ENCODE data around the gene APOL5. TPM values are rescaled to one million over a fixed set of nuclear protein-coding genes. Genes with fewer than 3 reads are reported as not detected.

Gene APOL5
- total and polyA plus RNA-seq, 2 donors (not counting 1 experiment from before 2014, with no cell fraction given) = 0.06 TPM; not detected in 1

GRCh38 chr22:35687461-35687860 is 30.2 kb upstream of the APOL5 start:
- Histone ChIP-seq H3K27ac (ENCODE audit: insufficient read depth, low read length) (no peak overlapping the region), H3K4me3 (replicated peaks in 1 of 4; ENCODE audit: control extremely low read depth in 1 of 4, insufficient read depth in 1 of 4, low read depth in 3 of 4, low read length in 4 of 4) (no peak overlapping the region), H3K9ac (ENCODE audit: insufficient read depth, low read length) (no peak overlapping the region), H3K27me3 (ENCODE audit: control insufficient read depth, insufficient read depth, low read length) (no peaks in the 10 kb centered on the region), H3K4me1 (ENCODE audit: control insufficient read depth, extremely low read depth, insufficient read depth, low read length) (no peaks in the 10 kb centered on the region), H3K79me2 (ENCODE audit: control insufficient read depth, insufficient read depth, low read length) (no peaks in the 10 kb centered on the region), H4K20me1 (ENCODE audit: control insufficient read depth, extremely low read depth, insufficient read depth, low read length) (no peaks in the 10 kb centered on the region), H3K4me2 (ENCODE audit: extremely low read depth, insufficient read depth, low read length) (no peak overlapping the region), H3K36me3 (ENCODE audit: control insufficient read depth, insufficient read depth, low read length) (no peaks in the 10 kb centered on the region), H2AFZ (ENCODE audit: low read length) (no peak overlapping the region), H3K9me3 (ENCODE audit: control insufficient read depth, insufficient read depth, low read depth, low read length) (no peaks in the 10 kb centered on the region)
- DNase-seq (ENCODE audit: low read depth in 2 of 2) = no peak
- TF ChIP-seq EZH2 (IDR thresholded peaks at IDR 0.05; ENCODE audit: low read length, missing control alignments) = no peak
- no peak for TF ChIP-seq CTCF (conservative IDR thresholded peaks at IDR 0.05 in 1 of 2, IDR thresholded peaks at IDR 0.05 in 1 of 2; ENCODE audit: low read depth in 1 of 2, low read length in 2 of 2)

- H3K9ac ChIP-seq (ENCODE audit: insufficient read depth, low read length) = no peak overlapping the region
- H3K36me3 ChIP-seq (ENCODE audit: control insufficient read depth, insufficient read depth, low read length) = no peaks in the 10 kb centered on the region
- no peaks in the 10 kb centered on the region for H3K9me3 ChIP-seq (ENCODE audit: control insufficient read depth, insufficient read depth, low read depth, low read length)
- no peak overlapping the region for H2AFZ ChIP-seq (ENCODE audit: low read length)
- H3K4me2 ChIP-seq (ENCODE audit: extremely low read depth, insufficient read depth, low read length) = no peak overlapping the region
- no peak overlapping the region for H3K27ac ChIP-seq (ENCODE audit: insufficient read depth, low read length)
- no peaks in the 10 kb centered on the region for H4K20me1 ChIP-seq (ENCODE audit: control insufficient read depth, extremely low read depth, insufficient read depth, low read length)
- H3K4me3 ChIP-seq (replicated peaks in 1 of 4; ENCODE audit: control extremely low read depth in 1 of 4, insufficient read depth in 1 of 4, low read depth in 3 of 4, low read length in 4 of 4) = no peak overlapping the region
- H3K79me2 ChIP-seq (ENCODE audit: control insufficient read depth, insufficient read depth, low read length) = no peaks in the 10 kb centered on the region
- H3K4me1 ChIP-seq (ENCODE audit: control insufficient read depth, extremely low read depth, insufficient read depth, low read length) = no peaks in the 10 kb centered on the region
- no peak for TF ChIP-seq CTCF (conservative IDR thresholded peaks at IDR 0.05 in 1 of 2, IDR thresholded peaks at IDR 0.05 in 1 of 2; ENCODE audit: low read depth in 1 of 2, low read length in 2 of 2)
- TF ChIP-seq EZH2 (IDR thresholded peaks at IDR 0.05; ENCODE audit: low read length, missing control alignments) = no peak
- H3K27me3 ChIP-seq (ENCODE audit: control insufficient read depth, insufficient read depth, low read length) = no peaks in the 10 kb centered on the region
- DNase-seq (ENCODE audit: low read depth in 2 of 2) = peak in 1 of 2 donors; percentile 6
These were observed 28.6 kb upstream of the APOL5 start for GRCh38 chr22:35688913-35689675.

GRCh38 chr22:35690001-35690400 is 27.7 kb upstream of the APOL5 start:
- no peaks in the 10 kb centered on the region for H3K9me3 ChIP-seq (ENCODE audit: control insufficient read depth, insufficient read depth, low read depth, low read length)
- no peak for TF ChIP-seq EZH2 (IDR thresholded peaks at IDR 0.05; ENCODE audit: low read length, missing control alignments)

More at GRCh38 chr22:35690001-35690400, 27.7 kb upstream of the APOL5 start:
- no peak for DNase-seq (ENCODE audit: low read depth in 2 of 2)
- Histone ChIP-seq H3K79me2 (ENCODE audit: control insufficient read depth, insufficient read depth, low read length) (no peaks in the 10 kb centered on the region), H3K4me2 (ENCODE audit: extremely low read depth, insufficient read depth, low read length) (no peak overlapping the region), H3K36me3 (ENCODE audit: control insufficient read depth, insufficient read depth, low read length) (no peaks in the 10 kb centered on the region), H2AFZ (ENCODE audit: low read length) (no peak overlapping the region), H4K20me1 (ENCODE audit: control insufficient read depth, extremely low read depth, insufficient read depth, low read length) (no peaks in the 10 kb centered on the region), H3K27me3 (ENCODE audit: control insufficient read depth, insufficient read depth, low read length) (no peaks in the 10 kb centered on the region), H3K9ac (ENCODE audit: insufficient read depth, low read length) (no peak overlapping the region), H3K4me3 (replicated peaks in 1 of 4; ENCODE audit: control extremely low read depth in 1 of 4, insufficient read depth in 1 of 4, low read depth in 3 of 4, low read length in 4 of 4) (no peak overlapping the region), H3K4me1 (ENCODE audit: control insufficient read depth, extremely low read depth, insufficient read depth, low read length) (no peaks in the 10 kb centered on the region), H3K27ac (ENCODE audit: insufficient read depth, low read length) (no peak overlapping the region)
